Keratinocyte (primary cell): Measurements from ENCODE around the gene PRRT3. TPM values are rescaled to one million over a fixed set of nuclear protein-coding genes. Genes with fewer than 3 reads are reported as not detected.

Experiments
- DNase-seq: peaks from one replicate; pipeline ENCODE4 v3.0.0-alpha.2; 2011; ENCODE audit warnings: low read depth, missing footprints, low spot score
- FAIRE-seq: peaks from 2 replicates; lab custom pipeline; 2011; peaks lifted over from hg19 to GRCh38; lab: Jason Lieb, UNC
- H2AFZ ChIP-seq: 2 replicates; pipeline ENCODE4 v1.6.0; 2012; ENCODE audit warnings: low read length, control low read depth, inconsistent platforms; ENCODE audit not compliant: control insufficient read depth
- H3K27ac ChIP-seq: 2 replicates; pipeline ENCODE4 v1.5.1; 2011; ENCODE audit warnings: low read length; ENCODE audit not compliant: control insufficient read depth, insufficient read depth
- H3K27me3 ChIP-seq: 3 replicates; pipeline ENCODE4 v1.6.0; 2011; ENCODE audit warnings: low read length; ENCODE audit not compliant: control insufficient read depth, insufficient read depth; ENCODE audit errors: extremely low read depth
- H3K36me3 ChIP-seq, 2 experiments: 2 replicates in 1 of 2; 3 replicates in 1 of 2; pipeline ENCODE4 v1.5.1; 2011; ENCODE audit warnings: low read length in 2 of 2, mild to moderate bottlenecking in 1 of 2; ENCODE audit not compliant: control insufficient read depth in 2 of 2, insufficient read depth in 2 of 2; ENCODE audit errors: extremely low read depth in 1 of 2
- H3K4me1 ChIP-seq: 3 replicates; pipeline ENCODE4 v1.5.1; 2011; ENCODE audit warnings: low read length; ENCODE audit not compliant: control insufficient read depth, insufficient read depth; ENCODE audit errors: extremely low read depth
- H3K4me2 ChIP-seq: 3 replicates; pipeline ENCODE4 v1.6.0; 2011; ENCODE audit warnings: low read depth, low read length; ENCODE audit not compliant: control insufficient read depth, insufficient read depth; ENCODE audit errors: extremely low read depth
- H3K4me3 ChIP-seq, 3 experiments: fragments of 200-600 bp in 1 of 3; sonication (generic) in 1 of 3; 2 replicates in 2 of 3; 3 replicates in 1 of 3; pipeline ENCODE4 v1.5.1; 2011 to 2016; ENCODE audit warnings: low read length in 3 of 3, mild to moderate bottlenecking in 3 of 3, control low read depth in 2 of 3, inconsistent platforms in 1 of 3, low read depth in 1 of 3, mixed read lengths in 1 of 3, mixed run types in 1 of 3, moderate library complexity in 1 of 3; ENCODE audit not compliant: control insufficient read depth in 2 of 3, insufficient read depth in 2 of 3; ENCODE audit errors: extremely low read depth in 1 of 3
- H3K79me2 ChIP-seq: 2 replicates; pipeline ENCODE4 v1.6.0; 2012; ENCODE audit warnings: low read length; ENCODE audit not compliant: control insufficient read depth, insufficient read depth
- H3K9ac ChIP-seq: 3 replicates; pipeline ENCODE4 v1.6.0; 2011; ENCODE audit warnings: low read length; ENCODE audit not compliant: control insufficient read depth, insufficient read depth; ENCODE audit errors: extremely low read depth
- H3K9me1 ChIP-seq: 3 replicates; pipeline ENCODE4 v1.6.0; 2011; ENCODE audit warnings: low read length; ENCODE audit not compliant: control insufficient read depth, insufficient read depth; ENCODE audit errors: extremely low read depth
- H3K9me3 ChIP-seq: 2 replicates; pipeline ENCODE4 v1.5.1; 2012; ENCODE audit warnings: low read depth, low read length; ENCODE audit not compliant: control insufficient read depth
- H4K20me1 ChIP-seq: 3 replicates; pipeline ENCODE4 v1.6.0; 2011; ENCODE audit warnings: low read length; ENCODE audit not compliant: control insufficient read depth, insufficient read depth; ENCODE audit errors: extremely low read depth
- EZH2 ChIP-seq: IDR thresholded peaks from one replicate; pipeline ENCODE4 v1.6.1; 2012; ENCODE audit warnings: inconsistent platforms, mild to moderate bottlenecking, low read length, moderate library complexity
- dilution Hi-C: fragments of 300-500 bp; cut with MboI; formaldehyde crosslinking; loops from one replicate; pipeline ENCODE4 v1.7.0; 2020; ENCODE audit warnings: low sequenced_read_pairs; ENCODE audit not compliant: extremely low pct_ligation_motif_present
- polyA minus RNA-seq, 3 experiments: library from RNA; depleted of rRNA, polyadenylated mRNA; stranded (reverse); fragments of >200 nt; gene quantifications; 1 replicate in 1 of 3; 2 replicates in 1 of 3; 3 replicates in 1 of 3; pipeline ENCODE4 v1.2.3, GENCODE V29; 2011
- polyA plus RNA-seq, 5 experiments: library from polyadenylated mRNA; depleted of rRNA in 3 of 5; stranded (reverse) in 3 of 5; stranded (forward) in 1 of 5; unstranded in 1 of 5; fragments of >200 nt; gene quantifications; 1 replicate in 1 of 5; 2 replicates in 3 of 5; 3 replicates in 1 of 5; pipeline versions ENCODE4 v1.2.1 to v1.2.3, GENCODE V29; 2011 to 2012; ENCODE audit warnings: missing spikeins in 2 of 5, low read depth in 1 of 5, low replicate concordance in 1 of 5
- TF ChIP-seq, protein P1 (sequence below), 3 experiments: IDR thresholded peaks in 1 of 3; conservative IDR thresholded peaks in 1 of 3; optimal IDR thresholded peaks in 1 of 3; 2 replicates in 2 of 3; 3 replicates in 1 of 3; pipeline versions ENCODE3 to v1.5.1; 2011; ENCODE audit warnings: low read length in 3 of 3, mild to moderate bottlenecking in 3 of 3, moderate library complexity in 2 of 3, control low read depth in 1 of 3, inconsistent platforms in 1 of 3; ENCODE audit not compliant: insufficient read depth in 2 of 3; ENCODE audit errors: extremely low read depth in 1 of 3

Gene PRRT3
- 0.22 to 0.49 TPM (median 0.41 TPM) in 3 replicates for polyA plus RNA-seq
- polyA plus RNA-seq (2011; ENCODE audit: low read depth), result 0.11 TPM
- 0.12 and 0.21 TPM in 2 replicates for polyA plus RNA-seq (2011; cell fraction: cytosol; rRNA removed)
- 0.75 and 1.2 TPM in 2 replicates for polyA plus RNA-seq (2011; cell fraction: nucleus; rRNA removed)
- polyA plus RNA-seq (2012; ENCODE audit: low replicate concordance), result 0.55 and 0.71 TPM in 2 replicates
- 0.54 to 1.3 TPM (median 1.0 TPM) in 3 replicates for polyA minus RNA-seq
- 0.58 TPM for polyA minus RNA-seq (2011; cell fraction: cytosol; rRNA and poly(A)+ RNA removed)
- polyA minus RNA-seq (2011; cell fraction: nucleus; rRNA and poly(A)+ RNA removed), result 0.93 and 1.3 TPM in 2 replicates

DNA sequence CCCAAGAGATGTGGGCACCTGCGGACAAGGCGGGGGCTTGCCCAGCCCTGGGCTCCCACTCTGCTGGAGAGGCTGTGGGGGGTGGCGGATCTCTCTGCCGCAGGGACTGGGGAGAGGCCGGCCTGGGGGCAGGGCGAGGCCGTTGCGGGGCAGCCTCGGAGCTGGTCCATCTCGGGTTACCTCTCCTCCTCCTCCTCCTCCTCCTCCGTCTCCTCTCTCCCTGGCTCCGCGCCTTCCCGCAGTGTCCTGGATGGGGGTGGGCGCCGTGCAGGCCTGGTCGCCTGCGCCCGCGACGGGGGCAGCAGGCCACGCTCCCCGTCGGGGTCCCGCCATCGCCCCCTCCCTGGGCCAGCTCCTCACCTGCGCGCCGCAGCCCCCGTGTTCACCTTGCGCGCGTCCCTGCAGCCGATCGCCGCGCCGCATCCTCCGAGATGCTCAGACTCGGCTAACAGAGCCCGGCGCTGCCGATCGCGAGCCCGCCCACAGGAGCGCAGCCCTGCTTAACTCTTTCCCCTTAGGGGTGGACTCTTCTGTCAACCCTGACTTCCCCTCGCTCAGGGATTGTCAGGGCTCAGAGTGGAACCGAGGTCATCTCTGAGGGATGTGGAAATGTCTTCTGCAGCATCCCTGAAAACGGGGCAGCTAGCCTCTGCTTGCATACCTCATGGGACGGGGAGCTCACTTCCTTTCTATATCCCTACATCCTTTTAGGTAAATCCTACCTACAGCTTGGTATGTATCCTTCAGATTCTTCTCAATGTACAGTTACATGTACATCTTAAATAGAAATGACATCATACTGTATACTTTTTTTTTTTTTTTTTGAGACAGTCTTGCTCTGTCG, at the start of gene PRRT3:
Gene PRRT3, minus strand, starts transcription at position 447 of the 844 bp plus-strand sequence. CDS start 2,293 bp downstream, outside the sequence.
- Histone ChIP-seq H3K4me1 (peaks cover 3% of the 10 kb centered on the region), H3K27ac (no peak within 1 kb of the TSS), H2AFZ (peak within 1 kb of the TSS; percentile 28), H3K79me2 (no peaks in the 10 kb centered on the region), H3K9ac (no peak within 1 kb of the TSS), H3K9me1 (no peaks in the 10 kb centered on the region), H4K20me1 (no peaks in the 10 kb centered on the region), H3K27me3 (no peaks in the 10 kb centered on the region), H3K4me3 (peak within 1 kb of the TSS; percentile 33 to 66 (median 55)), H3K9me3 (no peaks in the 10 kb centered on the region), H3K4me2 (peak within 1 kb of the TSS; percentile 39), H3K36me3 (no peaks in the 10 kb centered on the region)
- DNase-seq, result no peak
- no peak for TF ChIP-seq EZH2
- TF ChIP-seq, protein P1, sequence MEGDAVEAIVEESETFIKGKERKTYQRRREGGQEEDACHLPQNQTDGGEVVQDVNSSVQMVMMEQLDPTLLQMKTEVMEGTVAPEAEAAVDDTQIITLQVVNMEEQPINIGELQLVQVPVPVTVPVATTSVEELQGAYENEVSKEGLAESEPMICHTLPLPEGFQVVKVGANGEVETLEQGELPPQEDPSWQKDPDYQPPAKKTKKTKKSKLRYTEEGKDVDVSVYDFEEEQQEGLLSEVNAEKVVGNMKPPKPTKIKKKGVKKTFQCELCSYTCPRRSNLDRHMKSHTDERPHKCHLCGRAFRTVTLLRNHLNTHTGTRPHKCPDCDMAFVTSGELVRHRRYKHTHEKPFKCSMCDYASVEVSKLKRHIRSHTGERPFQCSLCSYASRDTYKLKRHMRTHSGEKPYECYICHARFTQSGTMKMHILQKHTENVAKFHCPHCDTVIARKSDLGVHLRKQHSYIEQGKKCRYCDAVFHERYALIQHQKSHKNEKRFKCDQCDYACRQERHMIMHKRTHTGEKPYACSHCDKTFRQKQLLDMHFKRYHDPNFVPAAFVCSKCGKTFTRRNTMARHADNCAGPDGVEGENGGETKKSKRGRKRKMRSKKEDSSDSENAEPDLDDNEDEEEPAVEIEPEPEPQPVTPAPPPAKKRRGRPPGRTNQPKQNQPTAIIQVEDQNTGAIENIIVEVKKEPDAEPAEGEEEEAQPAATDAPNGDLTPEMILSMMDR (optimal IDR thresholded peaks at IDR 0.05 in 1 of 3, IDR thresholded peaks at IDR 0.05 in 1 of 3, conservative IDR thresholded peaks at IDR 0.05 in 1 of 3; ENCODE audit: extremely low read depth in 1 of 3, insufficient read depth in 2 of 3, low read length in 3 of 3), result no peak
- no peak for FAIRE-seq
- dilution Hi-C loops, result no loop called here

- H3K27ac ChIP-seq, result no peak overlapping the region
- dilution Hi-C loops, result no loop called here
- no peaks in the 10 kb centered on the region for H3K9me3 ChIP-seq
- FAIRE-seq, result no peak
- H3K27me3 ChIP-seq, result no peaks in the 10 kb centered on the region
- no peak overlapping the region for H2AFZ ChIP-seq
- peaks cover 3 to 9% of the 10 kb centered on the region in 2 experiments for H3K36me3 ChIP-seq
- no peak overlapping the region for H3K9ac ChIP-seq
- no peak overlapping the region for H3K4me3 ChIP-seq
- H3K79me2 ChIP-seq, result no peaks in the 10 kb centered on the region
- no peaks in the 10 kb centered on the region for H4K20me1 ChIP-seq
- H3K4me1 ChIP-seq, result no peaks in the 10 kb centered on the region
- TF ChIP-seq EZH2, result no peak
- TF ChIP-seq, protein P1 (optimal IDR thresholded peaks at IDR 0.05 in 1 of 3, IDR thresholded peaks at IDR 0.05 in 1 of 3, conservative IDR thresholded peaks at IDR 0.05 in 1 of 3; ENCODE audit: extremely low read depth in 1 of 3, insufficient read depth in 2 of 3, low read length in 3 of 3), result no peak
- no peaks in the 10 kb centered on the region for H3K9me1 ChIP-seq
- no peak for DNase-seq
- no peak overlapping the region for H3K4me2 ChIP-seq
These were observed 48.5 kb upstream of the PRRT3 start for GRCh38 chr3:10000686-10001085.
